ENCODE measurements around the gene IVD.

IVD gene

DNA sequence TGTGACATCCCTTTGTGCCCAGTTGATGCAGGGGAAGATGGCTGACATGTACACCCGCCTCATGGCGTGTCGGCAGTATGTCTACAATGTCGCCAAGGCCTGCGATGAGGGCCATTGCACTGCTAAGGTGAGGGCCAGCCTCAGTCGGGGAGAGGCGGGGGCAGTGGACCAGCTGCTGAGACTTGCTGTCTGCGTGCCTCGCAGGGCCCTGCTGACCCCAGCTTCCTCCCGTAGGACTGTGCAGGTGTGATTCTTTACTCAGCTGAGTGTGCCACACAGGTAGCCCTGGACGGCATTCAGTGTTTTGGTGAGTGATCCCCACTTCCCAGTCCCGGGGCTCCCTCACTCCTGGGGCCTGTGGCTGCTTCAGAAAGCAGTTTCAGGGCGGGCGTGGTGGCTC is 10.5 kb downstream of the IVD start:
- DNase-seq = no peak

DNA sequence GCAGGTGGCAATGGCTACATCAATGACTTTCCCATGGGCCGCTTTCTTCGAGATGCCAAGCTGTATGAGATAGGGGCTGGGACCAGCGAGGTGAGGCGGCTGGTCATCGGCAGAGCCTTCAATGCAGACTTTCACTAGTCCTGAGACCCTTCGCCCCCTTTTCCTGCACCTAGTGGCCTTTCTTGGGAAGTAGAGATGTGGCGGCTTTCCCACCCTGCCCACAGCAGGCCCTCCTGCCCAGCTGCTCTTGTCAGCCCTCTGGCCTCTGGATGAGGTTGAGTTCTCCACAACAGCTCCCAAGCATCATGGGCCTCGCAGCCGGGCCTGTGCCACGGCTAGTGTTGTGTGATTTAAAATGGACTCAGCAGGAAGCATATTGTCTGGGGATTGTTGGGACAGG is 12.5 kb downstream of the IVD start:
- DNase-seq = no peak

DNA sequence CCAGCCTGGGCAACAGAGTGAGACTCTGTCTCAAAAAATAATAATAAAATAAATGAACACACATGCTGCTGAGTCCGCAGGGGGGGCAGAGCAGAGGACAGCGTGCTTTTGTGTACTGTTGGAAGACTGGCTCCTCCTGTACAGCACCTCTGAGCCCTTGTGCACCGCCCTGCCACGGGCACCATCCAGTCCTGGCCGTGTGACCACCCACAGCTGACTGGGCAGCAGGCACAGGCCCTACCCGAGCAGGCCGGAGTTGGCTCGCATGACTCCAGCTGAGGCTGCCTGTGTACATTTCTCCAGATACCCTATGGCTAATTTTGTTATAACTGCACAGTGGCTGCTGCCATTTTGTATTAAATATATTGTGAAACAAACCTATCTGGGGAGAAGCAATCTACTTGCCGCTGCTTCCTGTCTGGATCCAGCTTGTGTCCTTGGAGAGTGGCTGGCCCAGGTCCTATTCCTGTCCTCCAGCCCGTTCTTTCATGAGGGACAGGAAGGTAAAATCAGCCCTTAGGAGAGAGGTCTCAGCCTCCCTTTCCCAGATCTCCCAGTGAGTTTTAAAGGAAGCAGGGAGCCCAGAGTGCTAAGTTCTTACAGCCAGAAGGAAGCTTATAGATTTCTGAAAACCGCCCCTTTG is 14.6 kb downstream of the IVD start:
- no peak for DNase-seq

DNA sequence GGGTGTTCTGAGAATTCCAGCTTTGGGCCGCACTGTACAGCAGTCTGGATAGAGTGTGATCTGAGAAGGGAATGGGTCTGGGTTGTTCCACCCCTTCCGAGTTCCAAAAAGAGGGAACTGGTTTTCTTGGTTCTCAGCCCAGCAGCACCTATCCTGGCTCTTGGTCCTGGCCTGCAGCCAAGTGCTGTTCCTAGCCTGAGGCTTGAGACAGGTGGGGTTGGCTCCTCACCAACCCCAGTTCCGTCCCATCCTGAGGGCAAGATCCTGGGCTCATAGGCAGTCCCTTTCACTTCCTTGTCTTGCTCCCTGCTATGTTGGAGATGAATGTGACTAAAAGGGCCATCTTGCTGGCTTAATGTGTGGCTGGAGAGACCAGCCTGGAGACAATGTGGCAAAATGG is 15.2 kb downstream of the IVD start:
- DNase-seq = no peak

DNA sequence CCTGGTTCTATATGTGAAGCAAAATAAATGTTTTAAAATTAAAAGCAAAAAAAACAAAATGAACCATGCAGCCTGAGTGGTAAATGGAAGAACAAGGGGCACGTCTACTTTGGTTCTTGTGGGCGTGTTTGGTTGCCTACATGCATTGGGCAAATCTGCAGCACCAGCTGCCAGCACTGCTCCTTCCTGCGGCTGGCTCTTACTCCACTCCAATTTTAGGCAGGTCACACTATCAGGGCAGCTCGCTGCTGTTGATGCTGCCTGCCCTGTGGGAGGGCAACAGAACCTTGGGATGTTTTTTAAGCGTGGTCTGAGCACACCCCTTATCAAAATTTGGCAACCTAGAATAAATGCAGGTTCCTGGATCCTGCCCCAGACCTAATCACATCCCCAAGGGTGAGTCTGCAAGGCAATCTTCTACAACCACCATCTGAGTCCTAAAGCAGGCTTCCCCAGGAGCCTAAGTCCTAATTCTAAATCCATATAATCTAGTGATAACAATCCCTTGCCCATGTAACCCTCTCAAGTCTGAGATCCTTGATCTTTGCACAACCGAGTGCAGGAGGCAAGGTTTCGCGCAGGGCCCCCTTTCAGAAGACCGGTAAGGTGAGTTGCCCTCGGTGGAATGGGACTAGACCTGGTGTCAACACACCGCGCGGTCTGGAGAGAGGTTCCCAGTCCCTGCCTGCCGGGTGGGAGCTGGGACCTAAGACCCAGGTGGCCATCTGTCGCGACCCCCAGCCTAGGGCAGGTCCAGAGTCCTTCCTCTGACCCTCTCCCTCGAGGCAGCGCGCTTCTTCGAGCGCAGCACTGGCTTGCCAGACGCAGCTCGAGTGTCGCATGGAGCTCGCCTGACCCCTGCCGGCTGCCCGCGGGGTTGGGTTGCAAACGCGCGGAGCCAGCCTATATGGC is 15.9 kb downstream of the IVD start:
- peak; percentile 45 for DNase-seq

DNA sequence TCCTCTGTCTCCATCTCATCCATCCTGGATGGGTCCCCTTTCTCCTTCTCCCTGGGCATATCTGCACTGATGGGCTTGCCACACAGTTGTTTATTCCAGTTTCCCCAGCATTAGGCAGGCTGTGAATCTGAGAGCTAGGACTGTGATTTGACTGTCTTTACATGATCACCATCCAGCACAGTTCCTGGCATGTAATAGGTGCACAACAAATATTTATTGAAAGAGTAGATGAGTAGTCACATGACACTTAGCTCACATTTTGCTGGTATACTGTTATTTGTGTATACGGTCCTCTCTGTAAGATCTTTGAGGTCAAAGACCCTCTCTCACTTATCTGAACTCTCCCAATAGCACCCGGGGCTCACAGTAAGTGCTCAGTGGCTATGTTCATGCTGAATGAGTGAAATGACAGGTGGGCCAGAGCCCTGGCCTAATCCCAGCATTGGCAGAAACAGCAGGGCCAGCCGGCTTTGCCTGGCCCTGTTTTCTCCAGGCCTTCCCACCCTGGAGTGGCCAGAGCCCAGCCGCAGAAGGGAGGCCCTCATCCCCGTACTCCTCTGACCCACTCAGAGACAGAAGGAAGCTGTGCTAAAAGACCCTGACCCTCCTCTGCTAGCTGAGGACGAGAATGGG is 19.0 kb downstream of the IVD start:
- no peak for DNase-seq

DNA sequence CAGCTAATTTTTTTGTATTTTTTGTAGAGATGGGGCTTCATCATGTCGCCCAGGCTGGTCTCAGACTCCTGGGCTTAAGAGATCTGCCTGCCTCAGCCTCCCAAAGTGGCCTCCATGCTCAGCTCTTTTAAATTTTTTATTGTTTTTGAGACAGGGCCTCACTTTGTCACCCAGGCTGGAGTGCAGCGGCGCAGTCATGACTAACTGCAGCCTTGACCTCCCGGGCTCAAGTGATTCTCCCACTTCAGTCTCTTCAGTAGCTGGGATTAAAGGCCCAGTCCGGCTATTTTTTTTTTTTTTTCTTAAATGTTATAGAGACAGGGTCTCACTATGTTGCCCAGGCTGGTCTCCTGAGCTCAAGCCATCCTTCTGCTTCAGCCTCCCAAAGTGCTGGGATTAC is 20.1 kb downstream of the IVD start:
- no peak for DNase-seq

DNA sequence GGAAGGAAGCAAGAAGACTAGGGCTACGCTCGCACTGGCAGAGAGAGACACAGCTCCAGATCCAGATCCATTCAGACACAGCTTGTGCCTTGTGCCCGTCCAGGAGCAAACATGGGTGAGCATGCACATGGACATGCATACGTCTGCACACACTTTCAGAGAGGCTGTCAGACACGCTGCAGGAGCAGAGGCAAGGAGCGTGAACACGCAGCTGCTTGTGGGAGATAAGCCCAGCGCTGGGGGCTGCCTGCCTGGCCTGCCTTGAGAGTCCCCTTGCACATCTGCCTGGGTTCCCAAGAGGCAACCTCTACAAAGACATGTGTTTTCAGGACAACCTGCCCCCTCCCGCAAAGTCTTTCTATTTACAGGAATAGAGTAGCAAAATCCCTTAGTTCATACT is 21.6 kb downstream of the IVD start:
- no peak for DNase-seq

DNA sequence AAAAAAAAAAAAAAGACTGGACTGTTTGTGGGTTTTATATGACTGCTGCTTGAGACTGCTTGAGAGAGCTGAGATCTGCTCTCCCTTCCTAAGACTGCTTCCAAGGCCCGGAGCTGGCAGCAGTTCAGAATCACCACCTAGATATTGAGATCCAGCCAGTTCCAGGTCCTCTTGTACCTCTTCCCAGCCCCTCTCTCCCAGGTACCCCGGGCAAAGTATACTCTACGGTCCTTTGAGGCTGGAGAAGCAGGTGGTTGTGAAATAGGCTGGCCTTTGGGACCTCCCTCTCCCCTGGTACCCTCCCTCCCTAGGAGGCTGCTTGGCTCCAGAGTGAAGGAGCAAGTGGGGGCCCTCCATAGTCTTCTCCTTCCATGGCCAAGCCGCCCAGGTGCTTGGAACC is 22.6 kb downstream of the IVD start:
- no peak for DNase-seq

DNA sequence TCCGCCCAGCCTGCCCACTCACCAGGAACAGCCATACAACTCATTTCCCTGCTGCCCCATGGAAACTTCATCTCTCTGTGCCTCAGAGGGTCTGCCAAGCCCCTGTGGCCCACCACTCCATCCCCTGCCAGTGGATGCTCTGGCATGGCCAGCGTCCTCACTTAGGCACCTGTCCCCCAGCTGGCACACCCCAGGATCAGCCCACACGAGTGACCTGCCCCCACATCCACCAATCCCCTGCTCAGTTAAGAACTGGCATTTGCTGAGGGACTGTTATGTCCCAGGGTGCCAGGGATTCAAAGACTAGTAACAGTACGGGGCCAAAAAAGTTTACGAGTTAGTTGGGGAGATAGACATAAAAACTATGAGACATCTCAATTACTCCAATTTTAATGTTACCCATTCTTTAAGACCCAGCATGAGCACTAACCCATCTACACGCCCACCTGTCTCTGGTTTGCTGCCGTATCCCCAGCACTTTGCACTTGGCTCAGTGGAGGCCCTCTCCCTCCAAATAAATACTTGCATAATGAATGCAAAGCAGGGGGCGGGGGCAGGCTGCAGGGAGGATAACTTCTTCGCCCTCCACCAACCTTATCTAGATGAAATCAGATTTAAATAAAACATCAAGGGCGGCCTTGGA is 23.6 kb downstream of the IVD start:
- DNase-seq = no peak

DNA sequence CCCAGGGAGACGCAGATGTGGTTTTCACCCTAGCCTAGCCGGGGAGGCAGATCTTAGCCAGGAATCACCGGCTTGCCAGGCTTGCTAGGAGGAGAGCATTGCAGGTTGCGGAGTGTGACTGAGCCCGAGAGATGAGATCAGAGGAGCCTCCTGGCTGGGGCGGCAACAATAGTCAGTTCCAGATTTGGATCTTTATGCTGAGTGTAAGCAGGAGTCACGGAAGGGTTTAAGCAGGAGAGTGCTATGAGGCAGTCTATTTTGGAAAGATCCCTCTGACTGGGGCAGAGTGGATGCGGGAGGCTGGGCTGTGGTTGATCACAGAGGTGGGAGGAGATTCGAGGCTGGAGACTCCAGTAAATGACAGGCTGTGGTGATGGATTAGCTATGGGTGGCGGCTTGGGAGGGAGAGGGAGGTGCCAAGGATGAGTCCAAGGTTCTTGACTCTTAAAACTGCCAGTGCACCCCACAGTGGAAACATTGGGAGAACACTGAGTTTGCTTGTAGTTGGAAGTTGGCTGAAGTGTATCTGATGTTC is 24.7 kb downstream of the IVD start:
- DNase-seq = no peak

DNA sequence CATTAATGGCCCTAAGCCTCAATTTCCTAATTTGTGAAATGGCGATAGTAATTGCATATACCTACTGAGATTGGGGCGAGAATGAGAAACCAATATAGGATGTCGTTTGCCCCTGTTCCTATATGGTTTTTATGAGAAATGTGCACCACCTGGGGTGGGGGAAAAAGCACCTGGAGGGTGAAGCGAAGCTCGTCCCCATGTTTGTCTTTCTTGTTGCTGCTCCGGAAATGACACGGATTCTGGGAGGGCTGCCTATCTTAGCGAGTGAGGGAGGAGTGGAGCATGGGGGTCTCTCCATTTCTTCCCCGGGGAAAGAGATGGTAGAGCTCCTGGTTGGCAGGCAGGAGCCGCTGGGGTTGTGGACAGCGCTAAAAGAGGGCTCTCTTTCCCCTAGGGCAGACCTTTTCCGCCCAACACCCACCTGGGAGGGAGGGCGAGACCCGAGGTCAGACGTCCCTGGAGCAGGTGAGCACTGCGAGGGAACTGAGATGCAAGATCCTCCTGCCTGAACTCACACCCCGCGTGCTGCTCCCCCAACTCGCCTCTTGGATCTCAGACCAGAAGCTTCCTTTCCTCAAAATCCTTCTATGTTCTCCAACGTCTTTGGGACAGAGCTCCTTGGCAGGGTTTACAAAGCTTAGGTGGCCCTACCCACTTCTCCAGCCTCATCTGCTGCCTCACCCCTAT is 29.6 kb downstream of the IVD start:
- DNase-seq = no peak

DNA sequence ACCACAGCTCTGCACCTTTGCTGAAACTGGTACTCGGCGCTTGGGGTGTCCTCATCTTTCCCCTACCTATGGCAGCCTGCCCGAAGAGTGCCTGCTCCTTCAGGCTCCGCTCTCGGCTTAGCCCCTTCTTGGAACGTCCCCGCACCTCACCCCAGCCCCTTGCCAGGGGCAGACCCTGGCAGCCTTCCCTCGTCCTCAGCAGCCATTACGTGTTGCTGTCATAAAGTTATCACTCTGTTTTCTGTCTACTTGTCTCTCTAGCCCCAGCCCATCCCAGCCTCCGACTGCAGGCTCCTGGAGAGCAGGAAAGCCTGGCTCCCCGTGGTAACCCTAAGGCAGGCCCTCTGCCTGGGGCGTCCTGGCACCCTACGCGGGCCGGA is 30.1 kb downstream of the IVD start:
- DNase-seq = no peak

DNA sequence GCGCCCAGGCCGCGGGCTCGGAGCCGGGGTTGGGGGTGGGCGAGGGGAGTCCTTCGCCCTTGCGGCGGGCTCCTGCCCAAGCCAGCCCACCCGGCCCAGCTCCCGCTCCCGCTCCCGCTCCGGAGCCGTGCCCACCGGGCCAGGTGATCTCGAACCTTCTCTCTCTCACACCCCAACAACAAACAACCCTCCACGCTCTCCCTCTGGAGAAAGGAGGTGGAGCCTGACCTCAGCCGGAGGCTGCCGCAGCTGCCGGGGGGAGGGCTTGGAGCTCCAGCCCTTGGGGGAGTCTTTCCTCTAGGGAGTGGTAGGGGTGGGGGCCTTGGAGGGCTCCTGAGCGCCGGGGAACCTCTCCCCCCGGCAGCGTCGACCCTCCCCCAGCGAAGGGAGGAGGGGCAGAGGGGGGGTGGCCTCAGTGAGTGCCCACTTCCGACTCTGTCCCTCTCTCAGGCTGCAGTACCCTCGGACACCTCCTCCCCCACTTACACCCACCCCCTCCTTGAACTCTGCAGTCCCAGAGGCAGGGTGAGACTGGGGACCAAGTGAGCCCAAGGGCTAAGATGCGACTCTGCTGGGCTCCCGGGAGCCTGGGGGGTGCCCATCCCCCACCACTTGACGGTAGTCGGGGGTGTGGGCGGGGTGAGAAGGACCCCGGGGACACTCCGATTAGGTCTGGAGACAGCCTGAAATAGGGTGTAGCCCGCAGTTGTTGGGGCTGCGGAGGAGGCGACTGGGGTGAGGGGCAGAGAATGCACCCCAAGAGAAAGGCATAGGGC is 30.7 kb downstream of the IVD start:
- DNase-seq = no peak

DNA sequence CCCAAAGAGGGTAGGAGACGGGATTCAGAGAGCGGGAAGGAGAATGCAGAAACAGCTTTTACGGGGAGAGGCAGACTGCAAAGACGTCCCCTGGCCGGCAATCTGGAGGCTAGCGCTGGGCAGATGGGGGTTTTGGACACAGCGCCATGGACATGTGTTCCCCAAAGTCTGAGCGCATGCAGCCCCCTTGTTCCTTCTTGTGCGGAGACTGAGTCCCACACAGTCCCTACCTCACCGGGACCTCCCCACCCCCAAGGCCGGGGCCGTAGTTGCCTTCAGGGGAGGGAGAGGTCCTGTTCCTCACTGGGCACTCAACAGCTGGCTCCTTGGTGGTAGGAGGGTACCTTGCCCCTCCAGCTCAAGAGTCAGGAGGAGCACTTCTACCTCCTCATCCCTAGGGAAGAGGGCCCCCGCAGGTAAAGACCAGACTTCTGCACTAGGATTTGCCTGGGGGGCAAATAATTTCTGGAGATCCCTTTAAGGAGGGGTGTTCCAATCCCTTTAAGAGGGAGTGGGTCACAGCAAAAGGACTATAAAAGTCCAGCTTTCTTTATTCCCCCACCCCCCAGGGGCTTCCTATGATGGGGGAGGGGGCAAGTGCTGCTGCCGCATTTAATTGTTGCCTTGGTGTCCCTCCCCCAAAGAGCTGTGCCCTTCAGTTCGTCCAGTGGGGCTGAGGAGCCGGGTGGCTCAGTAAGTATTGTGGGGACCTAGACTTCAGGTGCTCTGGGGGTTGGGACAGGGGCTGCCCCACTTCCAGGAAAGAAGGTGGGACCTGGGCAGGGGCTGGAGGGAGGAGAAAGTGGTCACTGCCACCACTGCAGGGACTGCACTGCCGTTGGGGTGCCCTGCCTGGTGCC is 31.5 kb downstream of the IVD start:
- no peak for DNase-seq

DNA sequence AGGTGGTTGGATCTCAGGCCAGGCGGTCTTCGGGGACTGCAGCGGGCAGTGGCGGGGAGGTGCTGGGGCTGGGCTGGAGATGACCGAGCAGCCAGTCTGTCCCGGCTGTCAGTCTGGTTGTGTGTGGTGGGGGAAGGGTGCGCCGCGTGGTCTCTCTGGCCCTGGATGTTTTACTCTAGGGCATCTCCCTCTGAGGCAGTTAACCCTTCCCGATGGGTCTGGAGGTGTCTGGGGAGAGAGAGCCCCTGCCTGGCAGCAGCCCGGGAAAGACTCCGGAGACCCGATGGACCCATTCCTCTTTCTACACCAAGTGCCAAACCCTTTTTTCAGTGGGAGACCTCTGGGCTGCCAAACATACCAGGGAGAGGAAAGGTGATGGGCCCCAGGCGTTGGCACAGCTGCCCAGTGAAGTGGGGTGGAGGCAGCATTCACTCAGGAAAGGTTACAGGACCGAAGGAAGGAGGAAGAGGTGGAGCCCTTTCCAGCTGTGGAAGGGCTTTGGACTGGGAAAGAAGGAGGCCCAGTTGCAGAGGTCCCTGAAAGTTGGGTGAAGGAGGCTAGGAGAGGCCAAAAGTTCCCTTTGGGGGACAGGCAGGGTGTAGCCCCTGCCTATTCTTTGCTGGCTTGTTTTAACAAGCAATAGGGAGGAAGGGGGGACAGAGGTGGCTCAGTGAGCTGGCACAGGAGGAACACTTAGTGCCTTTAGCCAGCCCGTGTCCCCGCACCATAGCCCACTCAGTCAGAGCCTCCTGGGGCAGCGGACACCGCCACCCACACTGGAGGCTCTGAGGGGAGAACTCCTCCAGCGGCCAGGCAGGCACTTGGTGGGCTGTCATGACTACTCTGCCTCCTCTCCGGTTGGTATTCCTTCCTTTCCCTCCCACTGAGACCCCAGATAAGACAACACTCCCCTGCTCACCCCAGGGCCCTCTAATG is 32.4 kb downstream of the IVD start:
- DNase-seq = no peak

DNA sequence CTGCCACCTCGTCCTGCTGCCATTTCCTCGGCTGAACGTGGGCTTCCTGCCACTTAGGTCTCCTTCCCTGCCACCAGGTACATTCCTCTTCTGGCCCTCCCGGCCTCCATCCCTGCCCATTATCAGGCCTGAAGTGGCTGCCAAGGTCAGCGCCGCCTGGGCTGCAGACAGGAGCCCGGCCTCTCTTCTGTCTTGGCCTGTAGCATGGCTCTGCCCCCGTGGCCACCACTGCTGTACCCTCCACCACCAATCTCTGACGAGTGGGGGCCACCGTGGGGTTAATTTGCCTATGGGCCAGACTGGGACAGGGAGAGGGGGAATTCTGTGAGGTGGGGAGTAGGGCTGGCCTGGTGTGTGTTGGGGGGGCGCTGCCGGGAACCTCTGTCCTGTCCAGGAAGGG is 33.1 kb downstream of the IVD start:
- DNase-seq = no peak

DNA sequence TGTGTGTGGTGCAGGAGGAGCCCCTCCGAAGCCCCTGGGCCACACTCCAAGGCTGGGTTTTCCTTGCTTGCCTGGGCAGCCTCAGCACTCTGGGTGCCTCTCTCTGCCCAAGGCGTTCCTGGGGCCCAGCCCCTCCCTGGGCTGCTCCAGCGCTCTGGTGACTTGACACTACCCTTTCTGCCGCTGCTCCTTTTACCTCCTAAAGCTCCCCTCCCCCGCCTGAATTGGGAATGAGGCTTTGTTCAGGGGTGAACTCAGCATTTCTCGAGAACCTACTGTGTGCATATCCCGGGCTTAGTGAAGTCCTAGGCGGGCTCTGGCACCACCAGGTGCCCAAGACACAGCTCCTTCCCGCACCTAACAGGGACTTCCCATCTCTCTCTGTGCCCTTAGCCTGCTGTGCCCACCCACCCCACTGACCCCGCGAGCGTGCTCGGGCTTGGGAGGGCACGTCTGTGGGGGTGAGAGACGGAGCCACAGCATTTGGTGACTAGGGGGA is 33.9 kb downstream of the IVD start:
- DNase-seq = no peak

DNA sequence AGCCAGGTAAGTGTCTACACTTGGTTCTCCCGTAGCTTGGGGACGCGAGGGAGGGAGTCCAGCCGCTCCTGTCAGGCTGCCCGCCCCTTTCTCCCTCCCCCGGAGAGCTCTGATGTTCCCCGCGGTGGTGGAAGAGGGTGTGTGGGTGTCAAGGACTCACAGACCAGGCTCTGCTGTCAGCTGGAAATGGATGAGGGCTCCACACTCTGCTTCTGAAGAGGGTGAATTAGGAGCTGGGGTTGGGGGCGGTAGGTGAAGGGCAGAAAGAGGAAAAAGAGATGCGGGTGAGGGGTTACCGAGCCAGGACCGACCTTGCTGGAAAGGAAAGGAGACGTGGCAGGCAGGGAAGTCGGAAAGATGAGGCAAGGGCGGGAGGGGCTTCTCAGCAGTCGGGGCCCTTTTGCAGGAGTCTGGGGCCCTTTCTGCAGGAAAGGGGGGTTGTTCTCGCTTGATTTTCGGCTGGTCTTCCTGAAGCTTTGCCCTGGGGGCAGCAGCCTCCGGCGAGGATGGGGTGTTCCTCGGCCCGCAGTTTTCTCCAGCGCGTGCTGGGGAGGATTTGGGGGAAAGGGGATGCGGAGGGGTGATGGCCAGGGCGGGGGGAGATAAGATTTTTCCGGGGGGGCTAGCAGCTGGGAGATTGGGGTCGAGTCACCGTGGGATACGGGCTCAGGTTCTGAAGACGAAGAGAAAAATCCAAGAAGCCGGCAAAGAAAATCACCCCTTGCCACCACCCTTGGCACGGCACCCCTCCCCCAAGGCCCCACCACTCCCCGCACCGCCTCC is 34.6 kb downstream of the IVD start:
- no peak for DNase-seq
